HG02885 (cell line): ENCODE results near the gene AFAP1L2.
"Not testable (repeated sequence)": the region's sequence is repeated elsewhere in the genome, so short reads cannot be mapped to it uniquely, and the experiment has no call there.

Experiments
- ATAC-seq: cut with Tn5 transposase; IDR thresholded peaks from one replicate; pipeline ENCODE4 v1.9.1; 2021; ENCODE audit warnings: mild to moderate bottlenecking; ENCODE audit not compliant: unreplicated experiment, poor library complexity

AFAP1L2 gene

GRCh38 chr10:114367351-114368056 is 36.8 kb downstream of the AFAP1L2 start:
- peak; percentile 63 for ATAC-seq

- ATAC-seq = no peak
Observed at GRCh38 chr10:114364726-114365125, 39.6 kb downstream of the AFAP1L2 start.

GRCh38 chr10:114363745-114364454 is 40.4 kb downstream of the AFAP1L2 start:
- ATAC-seq = no peak

- ATAC-seq = no peak
Observed at GRCh38 chr10:114362826-114363355, 41.4 kb downstream of the AFAP1L2 start.

- no peak for ATAC-seq
Observed at GRCh38 chr10:114359953-114360345, 44.4 kb downstream of the AFAP1L2 start.

GRCh38 chr10:114359041-114359952 is 45.0 kb downstream of the AFAP1L2 start:
- no peak for ATAC-seq

GRCh38 chr10:114357515-114357996 is 46.7 kb downstream of the AFAP1L2 start:
- no peak for ATAC-seq

GRCh38 chr10:114356751-114357514 is 47.4 kb downstream of the AFAP1L2 start:
- ATAC-seq = peak; percentile 54

- ATAC-seq = no peak
Observed at GRCh38 chr10:114356126-114356525, 48.2 kb downstream of the AFAP1L2 start.

- ATAC-seq = no peak
Observed at GRCh38 chr10:114353383-114353782, 50.9 kb downstream of the AFAP1L2 start.

- no peak for ATAC-seq
Observed at GRCh38 chr10:114352653-114353298, 51.5 kb downstream of the AFAP1L2 start.

- ATAC-seq = no peak
Observed at GRCh38 chr10:114350751-114351150, 53.6 kb downstream of the AFAP1L2 start.

GRCh38 chr10:114349522-114350215 is 54.6 kb downstream of the AFAP1L2 start:
- no peak for ATAC-seq

GRCh38 chr10:114349071-114349470 is 55.2 kb downstream of the AFAP1L2 start:
- not testable (repeated sequence) for ATAC-seq

GRCh38 chr10:114347791-114348190 is 56.5 kb downstream of the AFAP1L2 start:
- ATAC-seq = no peak

GRCh38 chr10:114347241-114347640 is 57.1 kb downstream of the AFAP1L2 start:
- ATAC-seq = no peak

GRCh38 chr10:114346176-114347031 is 57.9 kb downstream of the AFAP1L2 start:
- no peak for ATAC-seq

- no peak for ATAC-seq
Observed at GRCh38 chr10:114345701-114346100, 58.6 kb downstream of the AFAP1L2 start.
